Muscle of back (tissue), 11 donors: Measurements from ENCODE around the gene KLC1. TPM values are rescaled to one million over a fixed set of nuclear protein-coding genes. Genes with fewer than 3 reads are reported as not detected.
"Not testable (repeated sequence)": the region's sequence is repeated elsewhere in the genome, so short reads cannot be mapped to it uniquely, and the experiment has no call there.

Experiments
- DNase-seq, 3 donors: peaks; one replicate each; pipeline versions ENCODE4 v3.0.0 to v3.0.0-alpha.2; 2013
- polyA plus RNA-seq, 10 donors: library from polyadenylated mRNA; unstranded; fragments of 120-200 nt; gene quantifications; one replicate each; pipeline ENCODE4 v1.2.1, GENCODE V29; 2013; ENCODE audit not compliant: insufficient read length in 10 of 10

KLC1 gene
- polyA plus RNA-seq, 10 donors, result 74.7 to 131 (median 91.9) TPM

GRCh38 chr14:103688441-103688840 is 59.4 kb downstream of the KLC1 start:
- DNase-seq, result no peak

GRCh38 chr14:103688906-103689902 is 60.2 kb downstream of the KLC1 start:
- no peak for DNase-seq

GRCh38 chr14:103690332-103690731 is 61.3 kb downstream of the KLC1 start:
- no peak for DNase-seq

GRCh38 chr14:103691655-103692054 is 62.6 kb downstream of the KLC1 start:
- DNase-seq, result not testable (repeated sequence)

- no peak for DNase-seq
Observed at GRCh38 chr14:103692159-103692558, 63.1 kb downstream of the KLC1 start.

GRCh38 chr14:103692871-103693270 is 63.9 kb downstream of the KLC1 start:
- no peak for DNase-seq

GRCh38 chr14:103693515-103693914 is 64.5 kb downstream of the KLC1 start:
- no peak for DNase-seq

- DNase-seq, result no peak
Observed at GRCh38 chr14:103694572-103695026, 65.6 kb downstream of the KLC1 start.

GRCh38 chr14:103695296-103696069 is 66.5 kb downstream of the KLC1 start:
- no peak for DNase-seq

GRCh38 chr14:103696070-103696402 is 67.0 kb downstream of the KLC1 start:
- DNase-seq, result no peak

- DNase-seq, result peak; percentile 70 to 90 (median 76)
Observed at GRCh38 chr14:103696466-103697071, 67.6 kb downstream of the KLC1 start.

GRCh38 chr14:103697206-103697602 is 68.2 kb downstream of the KLC1 start:
- no peak for DNase-seq

- DNase-seq, result no peak
Observed at GRCh38 chr14:103697603-103698379, 68.8 kb downstream of the KLC1 start.

GRCh38 chr14:103698380-103699260 is 69.6 kb downstream of the KLC1 start:
- no peak for DNase-seq

- DNase-seq, result no peak
Observed at GRCh38 chr14:103699261-103699661, 70.2 kb downstream of the KLC1 start.

- DNase-seq, result peak in 1 of 3 donors; percentile 45
Observed at GRCh38 chr14:103699901-103700752, 71.1 kb downstream of the KLC1 start.

- no peak for DNase-seq
Observed at GRCh38 chr14:103700753-103701490, 71.9 kb downstream of the KLC1 start.

- no peak for DNase-seq
Observed at GRCh38 chr14:103702095-103702494, 73.1 kb downstream of the KLC1 start.
